Endothelial cell of umbilical vein (primary cell): Measurements from ENCODE around the gene AK8. TPM values are rescaled to one million over a fixed set of nuclear protein-coding genes. Genes with fewer than 3 reads are reported as not detected.

ENCODE experiments used
- BruUV-seq: library from RNA; stranded (reverse); fragments of 400-500 nt; replicated peaks from 2 replicates; lab custom pipeline; 2021; lab: Mats Ljungman, UMichigan
- CTCF ChIA-PET: fragments of 300-600, 350-600 bp; sonication (Branson Sonifier 250); formaldehyde crosslinking; loops from one replicate; lab custom pipeline; 2021; ENCODE audit warnings: antibody characterized with exemption, inconsistent platforms; lab: Charles Lee
- POLR2A ChIA-PET: fragments of 300-600, 350-600 bp; sonication (Branson Sonifier 250); formaldehyde crosslinking; loops from one replicate; lab custom pipeline; 2021; ENCODE audit warnings: antibody characterized with exemption, inconsistent platforms; lab: Charles Lee
- DNase-seq: peaks from one replicate; pipeline ENCODE4 v3.0.0-alpha.2; 2011; ENCODE audit warnings: low read depth, low spot score
- FAIRE-seq: peaks from 2 replicates; lab custom pipeline; 2011; peaks lifted over from hg19 to GRCh38; lab: Jason Lieb, UNC
- H2AFZ ChIP-seq: 2 replicates; pipeline ENCODE4 v1.6.0; 2012; ENCODE audit warnings: low read depth, low read length, control low read depth, inconsistent platforms
- H3K27ac ChIP-seq: 2 replicates; pipeline ENCODE4 v1.5.1; 2011; ENCODE audit warnings: low read depth, mild to moderate bottlenecking, control low read depth, low read length, moderate library complexity; ENCODE audit not compliant: insufficient read depth
- H3K27me3 ChIP-seq, 2 experiments: 2 replicates each; pipeline versions ENCODE4 v1.6.0 to v1.6.1; 2011; ENCODE audit warnings: low read length in 2 of 2, mixed read lengths in 1 of 2; ENCODE audit not compliant: control insufficient read depth in 2 of 2, insufficient read depth in 2 of 2
- H3K36me3 ChIP-seq, 2 experiments: 2 replicates in 1 of 2; 3 replicates in 1 of 2; pipeline ENCODE4 v1.5.1; 2011; ENCODE audit warnings: low read length in 2 of 2, mild to moderate bottlenecking in 1 of 2, moderate library complexity in 1 of 2; ENCODE audit not compliant: control insufficient read depth in 2 of 2, insufficient read depth in 2 of 2; ENCODE audit errors: extremely low read depth in 1 of 2
- H3K4me1 ChIP-seq: 3 replicates; pipeline ENCODE4 v1.5.1; 2011; ENCODE audit warnings: mild to moderate bottlenecking, low read length; ENCODE audit not compliant: control insufficient read depth, insufficient read depth; ENCODE audit errors: extremely low read depth
- H3K4me2 ChIP-seq: 2 replicates; pipeline ENCODE4 v1.6.1; 2011; ENCODE audit warnings: low read length, control low read depth, mixed read lengths; ENCODE audit not compliant: insufficient read depth
- H3K4me3 ChIP-seq, 3 experiments: fragments of 200-600 bp in 1 of 3; sonication (generic), shearing (Covaris generic) in 1 of 3; replicated peaks in 1 of 3; 2 replicates each; pipeline ENCODE4 v1.5.1; 2011 to 2016; ENCODE audit warnings: control low read depth in 3 of 3, low read length in 3 of 3, mild to moderate bottlenecking in 2 of 3, inconsistent platforms in 1 of 3, low read depth in 1 of 3, moderate library complexity in 1 of 3; ENCODE audit not compliant: insufficient read depth in 1 of 3
- H3K79me2 ChIP-seq: 2 replicates; pipeline ENCODE4 v1.6.0; 2012; ENCODE audit warnings: low read length, inconsistent platforms; ENCODE audit not compliant: control insufficient read depth, insufficient read depth
- H3K9ac ChIP-seq: replicated peaks from 2 replicates; pipeline ENCODE3; 2011; ENCODE audit warnings: low read length, control low read depth; ENCODE audit not compliant: insufficient read depth; ENCODE audit errors: extremely low read depth
- H3K9me1 ChIP-seq: replicated peaks from 3 replicates; pipeline ENCODE4 v1.6.0; 2011; ENCODE audit warnings: mild to moderate bottlenecking, low read length; ENCODE audit not compliant: control insufficient read depth, insufficient read depth; ENCODE audit errors: extremely low read depth
- H3K9me3 ChIP-seq: replicated peaks from 2 replicates; pipeline ENCODE4 v1.5.1; 2012; ENCODE audit warnings: low read length, inconsistent platforms; ENCODE audit not compliant: control insufficient read depth, insufficient read depth
- H4K20me1 ChIP-seq: replicated peaks from 2 replicates; pipeline ENCODE3; 2011; ENCODE audit warnings: mild to moderate bottlenecking, low read length; ENCODE audit not compliant: control insufficient read depth, insufficient read depth; ENCODE audit errors: extremely low read depth
- EZH2 ChIP-seq: IDR thresholded peaks from 2 replicates; pipeline ENCODE4 v1.6.1; 2012; ENCODE audit warnings: borderline replicate concordance, low read depth, mild to moderate bottlenecking, moderate library complexity, low read length, inconsistent platforms; ENCODE audit not compliant: severe bottlenecking
- FOS ChIP-seq: IDR thresholded peaks from 2 replicates; pipeline ENCODE4 v1.6.1; 2011; ENCODE audit warnings: mild to moderate bottlenecking, low read length, moderate library complexity, borderline replicate concordance; ENCODE audit not compliant: insufficient read depth
- GATA2 ChIP-seq: IDR thresholded peaks from 2 replicates; pipeline ENCODE4 v1.7.0; 2011; ENCODE audit warnings: low read depth, mild to moderate bottlenecking, moderate library complexity, mixed read lengths, low read length; ENCODE audit not compliant: insufficient read length, insufficient read depth
- JUN ChIP-seq: IDR thresholded peaks from 2 replicates; pipeline ENCODE4 v1.6.1; 2011; ENCODE audit warnings: borderline replicate concordance, low read depth; ENCODE audit not compliant: insufficient read length, insufficient read depth
- MYC ChIP-seq: IDR thresholded peaks from one replicate; pipeline ENCODE4 v1.6.1; 2011; ENCODE audit warnings: mild to moderate bottlenecking, low read depth, low read length
- POLR2A ChIP-seq: IDR thresholded peaks from 2 replicates; pipeline ENCODE4 v1.6.1; 2012; ENCODE audit warnings: low read depth, mild to moderate bottlenecking, control low read depth, low read length
- POLR2AphosphoS5 ChIP-seq: IDR thresholded peaks from 2 replicates; pipeline ENCODE4 v1.6.1; 2012; ENCODE audit warnings: low read depth, mild to moderate bottlenecking, control low read depth, low read length, moderate library complexity; ENCODE audit not compliant: insufficient read depth
- dilution Hi-C: fragments of 300-500 bp; cut with MboI; formaldehyde crosslinking; loops from one replicate; pipeline ENCODE4 v1.15.0; 2019; ENCODE audit warnings: low sequenced_read_pairs; ENCODE audit not compliant: extremely low pct_ligation_motif_present
- intact Hi-C: fragments of 100-400 bp; cut with micrococcal nuclease; formaldehyde crosslinking; loops from one replicate; pipeline ENCODE4 v1.10.0; 2022
- polyA plus RNA-seq, 4 experiments: library from polyadenylated mRNA; depleted of rRNA in 3 of 4; stranded (reverse) in 3 of 4; unstranded in 1 of 4; fragments of >200 nt; gene quantifications; 2 replicates each; pipeline versions ENCODE4 v1.2.1 to v1.2.3, GENCODE V29; 2011 to 2012; ENCODE audit warnings: missing spikeins in 1 of 4
- total RNA-seq: library from RNA; stranded (reverse); gene quantifications from 2 replicates; pipeline ENCODE4 v1.2.3, GENCODE V29; 2021
- TF ChIP-seq, protein P1 (sequence below), 2 donors: IDR thresholded peaks; 1 replicate in 1 of 2; 2 replicates in 1 of 2; pipeline ENCODE4 v1.5.1; 2011; ENCODE audit warnings: low read length in 2 of 2, mild to moderate bottlenecking in 2 of 2, moderate library complexity in 2 of 2, control low read depth in 1 of 2, inconsistent platforms in 1 of 2, low read depth in 1 of 2; ENCODE audit not compliant: insufficient read depth in 1 of 2; ENCODE audit errors: extremely low read depth in 1 of 2
- TF ChIP-seq, protein P2 (sequence below): IDR thresholded peaks from 2 replicates; pipeline ENCODE4 v1.6.1; 2011; ENCODE audit not compliant: insufficient read depth, insufficient read length

The AK8 gene
- total and polyA plus RNA-seq, 2 donors (not counting 3 experiments of a cell fraction or from before 2014, with no cell fraction given) = 0.06 TPM; not detected in 1

DNA sequence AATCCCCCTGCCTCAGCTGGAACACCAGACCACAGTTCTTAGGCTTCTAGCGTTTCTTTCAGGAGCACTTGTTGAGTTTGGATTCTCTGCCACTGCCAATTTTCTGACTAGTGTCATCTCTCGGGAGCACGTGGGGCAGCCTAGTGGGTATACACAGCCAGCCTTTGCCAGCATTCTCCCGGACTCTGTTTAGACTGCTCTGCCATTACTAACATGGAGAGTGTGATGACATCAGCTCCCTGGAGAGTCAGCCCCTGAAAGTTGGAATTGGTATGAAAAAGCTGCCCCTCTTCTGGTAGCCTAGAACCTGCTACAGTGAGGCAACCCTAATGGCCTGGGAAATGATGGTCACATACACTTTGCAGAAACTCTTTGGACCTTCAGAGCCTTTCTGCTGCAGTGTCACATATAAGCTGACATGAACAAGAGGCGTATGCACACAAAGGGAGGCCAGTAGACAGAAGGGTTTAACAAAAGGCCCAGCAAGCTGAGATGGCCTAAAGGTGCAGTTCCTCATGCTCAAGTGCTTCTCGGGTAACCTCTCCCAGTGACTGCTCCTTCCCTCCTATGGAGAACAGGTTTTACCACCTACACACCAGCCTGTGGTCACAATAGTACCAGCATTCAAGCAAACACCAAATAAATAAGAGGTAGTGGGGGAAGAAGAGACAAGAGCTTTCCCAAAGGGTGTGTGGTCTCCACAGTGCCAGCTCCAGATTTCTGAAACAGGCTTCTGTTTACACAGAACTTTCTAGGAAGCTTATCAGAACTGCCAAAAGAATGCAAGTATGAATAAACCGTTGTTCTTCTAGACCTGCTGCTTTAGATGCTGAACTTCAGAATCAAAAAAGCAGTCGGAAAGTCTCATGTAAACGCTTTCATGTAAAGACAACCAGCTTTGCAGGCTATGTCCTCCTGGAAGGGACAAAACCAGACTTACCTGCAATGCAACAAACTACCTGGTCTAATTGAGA lies 17.1 kb upstream of the AK8 start:
- no peak for FAIRE-seq
- H3K9me3 ChIP-seq = no peaks in the 10 kb centered on the region
- DNase-seq = no peak
- intact Hi-C loops (no loop called here), dilution Hi-C loops (no loop called here)
- no TSS peak for BruUV-seq
- no peak overlapping the region for H3K27ac ChIP-seq
- H3K79me2 ChIP-seq = no peaks in the 10 kb centered on the region
- no peaks in the 10 kb centered on the region for H3K9me1 ChIP-seq
- no peaks in the 10 kb centered on the region for H3K27me3 ChIP-seq
- no peak overlapping the region for H2AFZ ChIP-seq
- H3K4me1 ChIP-seq = no peaks in the 10 kb centered on the region
- peaks cover 3 to 32% of the 10 kb centered on the region in 2 experiments for H3K36me3 ChIP-seq
- TF ChIP-seq MYC = no peak
- TF ChIP-seq, protein P1, sequence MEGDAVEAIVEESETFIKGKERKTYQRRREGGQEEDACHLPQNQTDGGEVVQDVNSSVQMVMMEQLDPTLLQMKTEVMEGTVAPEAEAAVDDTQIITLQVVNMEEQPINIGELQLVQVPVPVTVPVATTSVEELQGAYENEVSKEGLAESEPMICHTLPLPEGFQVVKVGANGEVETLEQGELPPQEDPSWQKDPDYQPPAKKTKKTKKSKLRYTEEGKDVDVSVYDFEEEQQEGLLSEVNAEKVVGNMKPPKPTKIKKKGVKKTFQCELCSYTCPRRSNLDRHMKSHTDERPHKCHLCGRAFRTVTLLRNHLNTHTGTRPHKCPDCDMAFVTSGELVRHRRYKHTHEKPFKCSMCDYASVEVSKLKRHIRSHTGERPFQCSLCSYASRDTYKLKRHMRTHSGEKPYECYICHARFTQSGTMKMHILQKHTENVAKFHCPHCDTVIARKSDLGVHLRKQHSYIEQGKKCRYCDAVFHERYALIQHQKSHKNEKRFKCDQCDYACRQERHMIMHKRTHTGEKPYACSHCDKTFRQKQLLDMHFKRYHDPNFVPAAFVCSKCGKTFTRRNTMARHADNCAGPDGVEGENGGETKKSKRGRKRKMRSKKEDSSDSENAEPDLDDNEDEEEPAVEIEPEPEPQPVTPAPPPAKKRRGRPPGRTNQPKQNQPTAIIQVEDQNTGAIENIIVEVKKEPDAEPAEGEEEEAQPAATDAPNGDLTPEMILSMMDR (IDR thresholded peaks at IDR 0.05; ENCODE audit: extremely low read depth in 1 of 2, insufficient read depth in 1 of 2, low read depth in 1 of 2, low read length in 2 of 2) = no peak
- TF ChIP-seq, protein P2, sequence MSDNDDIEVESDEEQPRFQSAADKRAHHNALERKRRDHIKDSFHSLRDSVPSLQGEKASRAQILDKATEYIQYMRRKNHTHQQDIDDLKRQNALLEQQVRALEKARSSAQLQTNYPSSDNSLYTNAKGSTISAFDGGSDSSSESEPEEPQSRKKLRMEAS = no peak
- no peak for TF ChIP-seq JUN
- TF ChIP-seq EZH2 = no peak
- TF ChIP-seq POLR2A = no peak
- TF ChIP-seq FOS = no peak
- no peak for TF ChIP-seq POLR2AphosphoS5
- no peak for TF ChIP-seq GATA2
- H3K4me3 ChIP-seq = no peak overlapping the region
- POLR2A ChIA-PET = no interaction called here
- H3K9ac ChIP-seq = no peak overlapping the region
- CTCF ChIA-PET = interaction anchor here (1.0 to 3.6 kb wide), 2 partner anchors 7 to 10 kb away, joined by 3 to 25 read pairs; no protein-coding TSS in a partner anchor
- no peaks in the 10 kb centered on the region for H4K20me1 ChIP-seq
- no peak overlapping the region for H3K4me2 ChIP-seq
